ENCODE measurements around the gene CNTRL.

The CNTRL gene

DNA sequence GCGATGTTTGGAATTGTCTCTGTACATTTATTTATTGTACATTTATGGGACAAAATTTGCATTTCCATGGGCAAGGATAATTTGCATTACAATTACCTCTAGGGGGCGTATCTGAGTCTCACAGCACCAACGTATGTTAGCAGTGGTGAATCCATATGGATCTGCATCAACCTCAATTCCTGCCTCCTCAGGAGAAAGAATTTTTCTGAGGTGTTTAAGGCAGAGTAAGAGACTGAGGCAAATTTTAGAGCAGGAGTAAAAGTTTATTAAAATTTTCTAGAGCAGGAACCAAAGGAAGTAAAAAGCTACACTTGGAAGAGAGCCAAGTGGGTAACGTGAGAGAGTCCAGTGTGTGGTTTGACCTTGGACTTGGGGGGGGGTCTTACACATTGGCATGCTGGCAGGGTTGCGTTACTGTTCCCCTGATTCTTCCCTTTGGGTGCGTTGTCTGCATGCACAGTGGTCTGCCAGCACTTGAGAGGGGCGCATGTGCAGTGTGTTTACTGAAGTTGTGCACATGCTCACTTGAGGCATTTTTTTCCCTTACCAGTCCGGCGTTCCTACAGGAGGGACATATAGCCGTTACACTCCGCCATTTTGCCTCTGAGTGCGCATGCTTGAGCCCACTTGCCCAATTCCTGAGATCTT is 147.9 kb downstream of the CNTRL start:
- H3K9me3 ChIP-seq (ENCODE audit: low read length) = no peaks in the 10 kb centered on the region
- H3K27me3 ChIP-seq (ENCODE audit: insufficient read depth, low read length) = no peaks in the 10 kb centered on the region
- H3K36me3 ChIP-seq (ENCODE audit: insufficient read depth, low read length) = no peaks in the 10 kb centered on the region
- H3F3A ChIP-seq (ENCODE audit: insufficient read depth, low read length) = no peaks in the 10 kb centered on the region
- no peak overlapping the region for H3K9ac ChIP-seq (ENCODE audit: low read length)
- no peak overlapping the region for H3K4me3 ChIP-seq (ENCODE audit: low read depth, low read length, poor library complexity, severe bottlenecking)
- no peaks in the 10 kb centered on the region for H4K20me1 ChIP-seq (ENCODE audit: insufficient read depth, low read length)
- no peaks in the 10 kb centered on the region for H3K9me2 ChIP-seq (ENCODE audit: low read depth, low read length)
- H3K4me1 ChIP-seq (ENCODE audit: insufficient read depth, low read length, severe bottlenecking) = no peaks in the 10 kb centered on the region
- H3K79me2 ChIP-seq (ENCODE audit: insufficient read depth, low read length) = no peaks in the 10 kb centered on the region
- no peak for TF ChIP-seq EZH2 (IDR thresholded peaks at IDR 0.05; ENCODE audit: borderline replicate concordance, low read length)
- TF ChIP-seq, protein P1, sequence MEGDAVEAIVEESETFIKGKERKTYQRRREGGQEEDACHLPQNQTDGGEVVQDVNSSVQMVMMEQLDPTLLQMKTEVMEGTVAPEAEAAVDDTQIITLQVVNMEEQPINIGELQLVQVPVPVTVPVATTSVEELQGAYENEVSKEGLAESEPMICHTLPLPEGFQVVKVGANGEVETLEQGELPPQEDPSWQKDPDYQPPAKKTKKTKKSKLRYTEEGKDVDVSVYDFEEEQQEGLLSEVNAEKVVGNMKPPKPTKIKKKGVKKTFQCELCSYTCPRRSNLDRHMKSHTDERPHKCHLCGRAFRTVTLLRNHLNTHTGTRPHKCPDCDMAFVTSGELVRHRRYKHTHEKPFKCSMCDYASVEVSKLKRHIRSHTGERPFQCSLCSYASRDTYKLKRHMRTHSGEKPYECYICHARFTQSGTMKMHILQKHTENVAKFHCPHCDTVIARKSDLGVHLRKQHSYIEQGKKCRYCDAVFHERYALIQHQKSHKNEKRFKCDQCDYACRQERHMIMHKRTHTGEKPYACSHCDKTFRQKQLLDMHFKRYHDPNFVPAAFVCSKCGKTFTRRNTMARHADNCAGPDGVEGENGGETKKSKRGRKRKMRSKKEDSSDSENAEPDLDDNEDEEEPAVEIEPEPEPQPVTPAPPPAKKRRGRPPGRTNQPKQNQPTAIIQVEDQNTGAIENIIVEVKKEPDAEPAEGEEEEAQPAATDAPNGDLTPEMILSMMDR (IDR thresholded peaks at IDR 0.05; ENCODE audit: low read length) = peak; percentile 51; the same call in 1 of the 2 replicates
- H3K4me2 ChIP-seq (ENCODE audit: low read length) = no peak overlapping the region
- no peak overlapping the region for H2AFZ ChIP-seq (ENCODE audit: low read length)
- no peak overlapping the region for H3K27ac ChIP-seq (ENCODE audit: low read depth, low read length, poor library complexity, severe bottlenecking)

DNA sequence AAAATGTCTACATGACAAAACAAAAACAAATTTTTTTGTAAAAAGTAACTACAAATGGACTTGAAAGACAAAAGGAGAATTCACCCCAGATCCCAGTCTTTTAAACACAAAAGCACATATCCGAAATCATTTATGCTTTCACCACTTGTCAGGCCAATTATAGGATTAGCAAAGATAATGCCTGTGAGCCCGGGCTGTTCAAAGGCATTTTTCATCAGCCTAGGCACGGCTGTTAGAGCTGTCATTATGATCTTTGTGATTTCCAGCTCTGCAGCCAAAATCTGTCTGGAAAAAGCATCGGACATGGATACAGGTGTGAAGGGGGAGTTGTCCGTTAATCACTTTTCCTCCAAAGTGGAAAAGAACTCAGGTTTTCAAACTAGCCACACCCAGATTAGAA is 150.5 kb downstream of the CNTRL start:
- H3K4me1 ChIP-seq (ENCODE audit: insufficient read depth, low read length, severe bottlenecking) = no peaks in the 10 kb centered on the region
- TF ChIP-seq, protein P1 (IDR thresholded peaks at IDR 0.05; ENCODE audit: low read length) = no peak
- no peak for TF ChIP-seq EZH2 (IDR thresholded peaks at IDR 0.05; ENCODE audit: borderline replicate concordance, low read length)

DNA sequence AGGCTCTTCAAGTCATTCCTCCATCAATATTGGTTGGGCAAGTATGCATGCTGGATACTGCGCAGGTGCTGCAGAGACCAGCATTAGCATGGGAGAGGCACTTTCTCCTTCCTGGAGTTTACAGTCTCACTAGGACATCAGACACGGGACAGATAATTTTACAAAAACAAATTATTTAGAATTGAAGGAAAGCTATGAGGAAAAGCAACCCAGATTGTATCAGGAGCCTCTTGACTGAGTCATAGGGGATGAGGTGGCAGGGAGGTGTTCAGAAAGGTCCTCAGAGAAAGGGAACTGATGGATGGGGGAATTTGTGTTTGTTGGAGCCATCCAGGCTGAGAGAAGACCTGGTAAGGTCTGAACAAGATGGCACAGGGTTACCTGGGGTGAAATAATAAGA is 151.4 kb downstream of the CNTRL start:
- H3K4me2 ChIP-seq (ENCODE audit: low read length) = no peak overlapping the region
- H3K36me3 ChIP-seq (ENCODE audit: insufficient read depth, low read length) = no peaks in the 10 kb centered on the region
- no peaks in the 10 kb centered on the region for H3K79me2 ChIP-seq (ENCODE audit: insufficient read depth, low read length)
- no peaks in the 10 kb centered on the region for H3K27me3 ChIP-seq (ENCODE audit: insufficient read depth, low read length)
- H3K9ac ChIP-seq (ENCODE audit: low read length) = no peak overlapping the region
- H3K27ac ChIP-seq (ENCODE audit: low read depth, low read length, poor library complexity, severe bottlenecking) = no peak overlapping the region
- H3K4me1 ChIP-seq (ENCODE audit: insufficient read depth, low read length, severe bottlenecking) = no peaks in the 10 kb centered on the region
- no peak overlapping the region for H2AFZ ChIP-seq (ENCODE audit: low read length)
- no peaks in the 10 kb centered on the region for H3K9me2 ChIP-seq (ENCODE audit: low read depth, low read length)
- no peak overlapping the region for H3K4me3 ChIP-seq (ENCODE audit: low read depth, low read length, poor library complexity, severe bottlenecking)
- H4K20me1 ChIP-seq (ENCODE audit: insufficient read depth, low read length) = no peaks in the 10 kb centered on the region
- no peaks in the 10 kb centered on the region for H3F3A ChIP-seq (ENCODE audit: insufficient read depth, low read length)
- TF ChIP-seq EZH2 (IDR thresholded peaks at IDR 0.05; ENCODE audit: borderline replicate concordance, low read length) = no peak
- TF ChIP-seq, protein P1 (IDR thresholded peaks at IDR 0.05; ENCODE audit: low read length) = no peak
- no peaks in the 10 kb centered on the region for H3K9me3 ChIP-seq (ENCODE audit: low read length)

More for the DNA sequence above, 150.5 kb downstream of the CNTRL start:
- Histone ChIP-seq H3F3A (ENCODE audit: insufficient read depth, low read length) (no peaks in the 10 kb centered on the region), H4K20me1 (ENCODE audit: insufficient read depth, low read length) (no peaks in the 10 kb centered on the region), H2AFZ (ENCODE audit: low read length) (no peak overlapping the region), H3K4me3 (ENCODE audit: low read depth, low read length, poor library complexity, severe bottlenecking) (no peak overlapping the region), H3K27ac (ENCODE audit: low read depth, low read length, poor library complexity, severe bottlenecking) (no peak overlapping the region), H3K36me3 (ENCODE audit: insufficient read depth, low read length) (no peaks in the 10 kb centered on the region), H3K9me3 (ENCODE audit: low read length) (no peaks in the 10 kb centered on the region), H3K79me2 (ENCODE audit: insufficient read depth, low read length) (no peaks in the 10 kb centered on the region), H3K4me2 (ENCODE audit: low read length) (no peak overlapping the region), H3K9ac (ENCODE audit: low read length) (no peak overlapping the region), H3K27me3 (ENCODE audit: insufficient read depth, low read length) (no peaks in the 10 kb centered on the region), H3K9me2 (ENCODE audit: low read depth, low read length) (no peaks in the 10 kb centered on the region)

Measured in OCI-LY1 (cell line).